ENCODE measurements around the gene CIAO2B.

CIAO2B gene

GRCh38 chr16:66918355-66918754 lies 15.8 kb downstream of the CIAO2B start:
- H3K27me3 ChIP-seq (ENCODE audit: control insufficient read depth, insufficient read depth, low read length): no peaks in the 10 kb centered on the region
- H3K9ac ChIP-seq: no peak overlapping the region
- no peaks in the 10 kb centered on the region for H3K79me2 ChIP-seq
- H3K27ac ChIP-seq: no peak overlapping the region
- no peaks in the 10 kb centered on the region for H3K9me3 ChIP-seq (ENCODE audit: control insufficient read depth, low read length)
- H3K4me1 ChIP-seq: peaks cover under 1% of the 10 kb centered on the region
- H3K4me2 ChIP-seq (ENCODE audit: low read length): no peak overlapping the region
- no peak for TF ChIP-seq CTCF (IDR thresholded peaks at IDR 0.05)
- no peak overlapping the region for H2AFZ ChIP-seq
- no peak overlapping the region for H3K4me3 ChIP-seq (ENCODE audit: low read depth, low read length)
- no peaks in the 10 kb centered on the region for H3K36me3 ChIP-seq (ENCODE audit: control insufficient read depth, insufficient read depth, low read length)

DNA sequence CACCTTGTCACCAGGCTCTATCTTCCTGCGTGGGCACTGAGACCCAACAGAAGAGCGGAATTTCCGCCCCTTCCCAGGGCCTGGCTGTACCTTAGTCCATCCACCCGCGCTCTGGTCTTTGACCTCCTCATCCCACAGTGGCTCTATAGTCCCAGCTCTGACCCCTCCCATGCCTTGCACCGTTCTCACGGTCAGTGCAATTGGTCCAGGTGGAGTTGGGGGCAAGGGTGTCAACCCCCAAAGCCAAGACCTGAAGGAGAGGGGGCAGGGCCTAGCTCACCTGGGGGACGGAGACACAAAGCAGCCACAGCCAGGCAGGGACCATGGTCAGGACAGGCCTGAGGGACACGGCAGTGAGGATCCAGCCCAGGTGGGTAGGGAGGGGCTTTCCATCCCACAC lies 16.5 kb downstream of the CIAO2B start:
- Histone ChIP-seq H3K27me3 (ENCODE audit: control insufficient read depth, insufficient read depth, low read length) (no peaks in the 10 kb centered on the region), H3K4me2 (ENCODE audit: low read length) (no peak overlapping the region), H3K9me3 (ENCODE audit: control insufficient read depth, low read length) (no peaks in the 10 kb centered on the region), H3K36me3 (ENCODE audit: control insufficient read depth, insufficient read depth, low read length) (no peaks in the 10 kb centered on the region), H3K9ac (no peak overlapping the region), H3K27ac (no peak overlapping the region), H3K79me2 (no peaks in the 10 kb centered on the region), H3K4me1 (no peaks in the 10 kb centered on the region), H2AFZ (no peak overlapping the region), H3K4me3 (ENCODE audit: low read depth, low read length) (no peak overlapping the region)
- no peak for TF ChIP-seq CTCF (IDR thresholded peaks at IDR 0.05)

GRCh38 chr16:66916518-66916917 lies 17.7 kb downstream of the CIAO2B start:
- TF ChIP-seq CTCF (IDR thresholded peaks at IDR 0.05): no peak
- Histone ChIP-seq H3K27me3 (ENCODE audit: control insufficient read depth, insufficient read depth, low read length) (no peaks in the 10 kb centered on the region), H3K9ac (no peak overlapping the region), H3K27ac (no peak overlapping the region), H3K4me1 (no peaks in the 10 kb centered on the region), H3K79me2 (no peaks in the 10 kb centered on the region), H3K4me2 (ENCODE audit: low read length) (no peak overlapping the region), H2AFZ (no peak overlapping the region), H3K9me3 (ENCODE audit: control insufficient read depth, low read length) (no peaks in the 10 kb centered on the region), H3K4me3 (ENCODE audit: low read depth, low read length) (no peak overlapping the region), H3K36me3 (ENCODE audit: control insufficient read depth, insufficient read depth, low read length) (no peaks in the 10 kb centered on the region)

DNA sequence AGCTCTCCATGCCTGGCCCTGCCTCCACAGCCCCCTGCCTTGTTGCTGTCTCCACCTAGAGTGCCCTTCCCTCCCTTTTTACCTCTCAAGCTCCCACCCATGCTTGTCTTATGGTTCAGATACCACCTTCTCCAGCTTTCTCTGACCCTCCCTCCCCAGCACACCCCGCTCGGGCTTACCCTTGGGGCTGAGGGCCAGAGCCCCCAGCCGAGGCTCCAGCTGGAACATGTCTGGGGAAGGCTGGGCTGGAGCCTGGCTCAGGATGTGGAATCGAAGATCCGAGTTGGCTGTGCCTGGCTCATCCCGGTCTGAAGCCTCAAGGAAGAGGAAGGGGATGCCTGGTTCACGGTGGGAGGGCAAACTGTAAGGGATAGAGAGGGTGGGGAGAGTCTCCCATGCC lies 19.2 kb downstream of the CIAO2B start:
- H3K27me3 ChIP-seq (ENCODE audit: control insufficient read depth, insufficient read depth, low read length): no peaks in the 10 kb centered on the region
- no peaks in the 10 kb centered on the region for H3K4me1 ChIP-seq
- H3K4me2 ChIP-seq (ENCODE audit: low read length): no peak overlapping the region
- no peak overlapping the region for H2AFZ ChIP-seq
- no peak overlapping the region for H3K27ac ChIP-seq
- H3K9me3 ChIP-seq (ENCODE audit: control insufficient read depth, low read length): no peaks in the 10 kb centered on the region
- no peak overlapping the region for H3K4me3 ChIP-seq (ENCODE audit: low read depth, low read length)
- TF ChIP-seq CTCF (IDR thresholded peaks at IDR 0.05): no peak
- no peak overlapping the region for H3K9ac ChIP-seq
- H3K79me2 ChIP-seq: no peaks in the 10 kb centered on the region
- H3K36me3 ChIP-seq (ENCODE audit: control insufficient read depth, insufficient read depth, low read length): no peaks in the 10 kb centered on the region

- Histone ChIP-seq H3K4me2 (ENCODE audit: low read length) (no peak overlapping the region), H3K27ac (no peak overlapping the region), H2AFZ (no peak overlapping the region), H3K9ac (no peak overlapping the region), H3K4me3 (ENCODE audit: low read depth, low read length) (no peak overlapping the region), H3K27me3 (ENCODE audit: control insufficient read depth, insufficient read depth, low read length) (no peaks in the 10 kb centered on the region), H3K36me3 (ENCODE audit: control insufficient read depth, insufficient read depth, low read length) (no peaks in the 10 kb centered on the region), H3K79me2 (no peaks in the 10 kb centered on the region), H3K4me1 (no peaks in the 10 kb centered on the region), H3K9me3 (ENCODE audit: control insufficient read depth, low read length) (no peaks in the 10 kb centered on the region)
- no peak for TF ChIP-seq CTCF (IDR thresholded peaks at IDR 0.05)
Measured at GRCh38 chr16:66914541-66914940, 19.7 kb downstream of the CIAO2B start.
